OCI-LY7 (cell line): Measurements from ENCODE around the gene SPTLC1.
"Not testable (repeated sequence)": the region's sequence is repeated elsewhere in the genome, so short reads cannot be mapped to it uniquely, and the experiment has no call there.

Experiments
- CTCF ChIP-seq: fragments of 200-600 bp; sonication (generic); conservative IDR thresholded peaks from 2 replicates; pipeline ENCODE4 v1.5.1; 2014; ENCODE audit warnings: mild to moderate bottlenecking, antibody characterized with exemption, low read length, moderate library complexity, mixed read lengths
- EZH2phosphoT487 ChIP-seq: fragments of 200-600 bp; sonication (generic); IDR thresholded peaks from 2 replicates; pipeline ENCODE4 v1.6.1; 2018; ENCODE audit warnings: low read depth, borderline replicate concordance, mild to moderate bottlenecking, mixed run types, antibody characterized with exemption, low read length, moderate library complexity, mixed read lengths

GRCh38 chr9:92021785-92022541 lies 93.2 kb downstream of the SPTLC1 start:
- not testable (repeated sequence) for TF ChIP-seq CTCF, EZH2phosphoT487
